Vagina (tissue), 2 donors: ENCODE results near the gene WWTR1.

Experiments used
- POLR2A ChIP-seq, 2 donors: fragments of 450-650 bp; IDR thresholded peaks; one replicate each; pipeline ENCODE4 v1.6.1; 2017; ENCODE audit warnings: antibody characterized with exemption in 2 of 2, mild to moderate bottlenecking in 2 of 2, moderate library complexity in 2 of 2
- POLR2AphosphoS5 ChIP-seq, 2 donors: sonication (generic); formaldehyde crosslinking; IDR thresholded peaks; one replicate each; pipeline ENCODE4 v1.9.0; 2017; ENCODE audit warnings: antibody characterized with exemption in 2 of 2, mild to moderate bottlenecking in 2 of 2, low read depth in 1 of 2; ENCODE audit not compliant: insufficient read depth in 1 of 2
- TF ChIP-seq, protein P1 (sequence below), 3 experiments: fragments of 450-650 bp in 2 of 3; fragments of 200-600 bp in 1 of 3; sonication (generic) in 1 of 3; IDR thresholded peaks; one replicate each; pipeline ENCODE4 v1.5.1; 2017 to 2019; ENCODE audit warnings: antibody characterized with exemption in 3 of 3, mild to moderate bottlenecking in 2 of 3, moderate library complexity in 2 of 3

DNA sequence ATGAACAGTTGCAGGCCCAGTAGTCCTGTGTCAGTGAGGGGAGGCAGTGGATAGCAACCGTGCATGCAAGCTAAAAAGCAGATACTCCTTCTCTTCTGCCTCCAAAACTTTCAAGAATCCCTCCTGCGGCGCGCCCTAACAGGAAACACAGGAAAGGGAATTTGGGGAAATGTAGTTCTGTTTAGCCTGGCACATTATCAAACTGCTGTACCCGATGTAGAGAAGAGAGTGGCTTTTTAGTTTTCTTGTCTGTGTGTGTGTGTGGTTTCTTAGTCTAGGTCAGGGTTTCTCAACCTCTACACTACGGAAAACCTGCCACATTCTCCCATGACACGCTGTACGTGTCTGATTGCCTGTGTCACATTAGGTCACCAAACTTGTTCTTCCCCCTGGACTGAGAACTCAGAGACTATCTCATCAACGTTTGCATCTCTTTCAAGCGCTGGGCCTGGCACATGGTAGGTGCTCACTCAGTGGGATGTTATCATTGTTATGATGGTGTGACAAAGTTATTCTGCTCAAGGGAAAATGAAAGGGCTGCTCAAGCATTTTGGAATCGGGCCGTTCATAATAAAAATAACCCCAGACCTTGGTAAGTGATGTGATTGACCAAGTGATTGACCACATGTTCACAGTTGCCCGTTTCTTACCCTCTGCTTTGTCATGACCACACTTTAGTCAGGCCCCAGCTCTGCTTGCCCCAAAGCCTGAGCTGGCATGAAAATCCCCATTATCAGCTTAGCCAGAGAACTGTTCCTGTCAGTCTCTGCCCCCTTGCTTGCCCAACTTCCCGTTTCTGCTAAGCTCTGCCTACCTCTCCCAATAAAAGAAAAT lies 150.1 kb downstream of the WWTR1 start:
- TF ChIP-seq POLR2AphosphoS5 (IDR thresholded peaks at IDR 0.05; ENCODE audit: insufficient read depth in 1 of 2, low read depth in 1 of 2) (no peak), POLR2A (IDR thresholded peaks at IDR 0.05) (no peak)
- TF ChIP-seq, protein P1, sequence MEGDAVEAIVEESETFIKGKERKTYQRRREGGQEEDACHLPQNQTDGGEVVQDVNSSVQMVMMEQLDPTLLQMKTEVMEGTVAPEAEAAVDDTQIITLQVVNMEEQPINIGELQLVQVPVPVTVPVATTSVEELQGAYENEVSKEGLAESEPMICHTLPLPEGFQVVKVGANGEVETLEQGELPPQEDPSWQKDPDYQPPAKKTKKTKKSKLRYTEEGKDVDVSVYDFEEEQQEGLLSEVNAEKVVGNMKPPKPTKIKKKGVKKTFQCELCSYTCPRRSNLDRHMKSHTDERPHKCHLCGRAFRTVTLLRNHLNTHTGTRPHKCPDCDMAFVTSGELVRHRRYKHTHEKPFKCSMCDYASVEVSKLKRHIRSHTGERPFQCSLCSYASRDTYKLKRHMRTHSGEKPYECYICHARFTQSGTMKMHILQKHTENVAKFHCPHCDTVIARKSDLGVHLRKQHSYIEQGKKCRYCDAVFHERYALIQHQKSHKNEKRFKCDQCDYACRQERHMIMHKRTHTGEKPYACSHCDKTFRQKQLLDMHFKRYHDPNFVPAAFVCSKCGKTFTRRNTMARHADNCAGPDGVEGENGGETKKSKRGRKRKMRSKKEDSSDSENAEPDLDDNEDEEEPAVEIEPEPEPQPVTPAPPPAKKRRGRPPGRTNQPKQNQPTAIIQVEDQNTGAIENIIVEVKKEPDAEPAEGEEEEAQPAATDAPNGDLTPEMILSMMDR (IDR thresholded peaks at IDR 0.05) = no peak
